EH (cell line): Measurements from ENCODE around the gene PRMT5.
"Not testable (repeated sequence)": the region's sequence is repeated elsewhere in the genome, so short reads cannot be mapped to it uniquely, and the experiment has no call there.

Source experiments
- DNase-seq: peaks from one replicate; pipeline ENCODE4 v3.0.0-alpha.2; 2015; ENCODE audit warnings: low read depth

Gene PRMT5

GRCh38 chr14:22932146-22932545, 3.0 kb upstream of the PRMT5 start:
- DNase-seq: no peak

DNA sequence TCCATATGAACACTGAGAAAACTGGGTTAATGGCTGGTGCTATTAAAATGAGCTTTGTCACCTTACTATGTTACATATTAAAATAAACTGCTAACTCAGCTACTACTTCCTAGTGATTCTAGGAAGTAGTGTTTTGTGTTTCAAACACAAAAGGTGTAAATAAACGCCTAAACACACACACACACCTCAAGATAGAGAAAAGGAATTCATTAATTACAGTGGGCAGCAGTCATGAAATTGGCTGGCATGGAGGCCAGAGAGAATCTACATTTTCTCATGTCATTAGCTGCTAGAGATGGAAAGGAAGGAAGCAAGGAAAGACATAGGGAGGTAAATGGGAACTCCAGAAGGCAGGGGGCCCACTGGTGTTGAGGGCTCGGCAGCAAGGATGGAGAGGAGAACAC, 787 bp upstream of the PRMT5 start:
- no peak for DNase-seq

- peak; percentile 13 for DNase-seq
Measured at GRCh38 chr14:22928237-22929103, 706 bp downstream of the PRMT5 start.

GRCh38 chr14:22926316-22926715, 2.9 kb downstream of the PRMT5 start:
- DNase-seq: peak; percentile 20

DNA sequence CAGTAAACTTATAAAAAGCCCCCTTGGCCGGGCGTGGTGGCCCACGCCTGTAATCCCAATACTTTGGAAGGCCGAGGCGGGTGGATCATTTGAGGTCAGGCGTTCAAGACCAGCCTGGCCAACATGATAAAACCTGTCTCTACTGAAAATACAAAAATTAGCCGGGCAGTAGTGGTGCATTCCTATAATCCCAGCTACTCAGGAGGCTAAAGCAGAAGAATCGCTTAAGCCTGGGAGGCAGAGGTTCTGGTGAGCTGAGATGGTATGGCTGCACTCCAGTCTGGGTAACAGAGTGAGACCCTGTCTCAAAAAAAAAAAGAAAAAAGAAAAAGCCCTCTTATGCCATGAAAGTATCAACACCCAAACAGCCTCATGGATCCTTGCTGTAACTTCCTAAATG, 3.7 kb downstream of the PRMT5 start:
- DNase-seq: no peak

GRCh38 chr14:22923746-22924145, 5.4 kb downstream of the PRMT5 start:
- no peak for DNase-seq

DNA sequence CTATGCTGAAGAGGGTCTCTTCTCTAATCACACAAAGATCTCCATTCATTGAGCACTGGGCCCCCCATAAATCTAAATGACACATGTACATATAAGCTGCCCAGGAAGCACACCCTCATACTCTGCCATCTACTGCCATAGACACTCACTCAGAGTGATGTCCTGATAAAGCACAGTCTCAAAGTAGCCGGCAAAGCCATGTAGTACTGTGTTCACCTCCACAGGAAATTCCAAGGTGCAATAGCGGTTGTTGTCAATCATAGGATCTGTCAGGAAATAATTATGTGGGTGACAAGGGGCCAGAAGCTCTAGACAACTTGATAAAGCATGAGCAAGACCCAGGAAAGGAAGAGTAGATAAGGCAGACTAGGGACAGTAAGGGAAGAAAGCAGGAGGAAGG, 6.9 kb downstream of the PRMT5 start:
- no peak for DNase-seq

DNA sequence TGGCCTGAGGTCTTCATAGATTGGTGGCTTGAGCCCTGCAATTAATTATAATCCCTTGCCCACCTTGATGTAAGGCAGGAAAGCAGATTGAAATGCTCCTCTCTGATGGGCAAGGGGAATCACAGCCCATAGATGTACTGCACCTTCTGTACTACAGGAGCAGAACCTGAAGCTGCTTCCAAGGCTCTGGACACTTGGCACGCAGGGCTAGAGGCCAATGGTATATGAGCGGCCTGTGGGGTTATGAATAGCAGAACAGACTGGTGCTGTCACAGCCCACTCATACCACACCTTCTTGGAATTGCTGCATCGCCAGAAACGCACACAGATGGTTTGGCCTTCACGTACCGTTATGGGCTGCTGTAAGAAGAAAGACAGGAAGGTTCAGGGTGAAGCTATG, 8.5 kb downstream of the PRMT5 start:
- no peak for DNase-seq

- no peak for DNase-seq
Measured at GRCh38 chr14:22919601-22919921, 9.6 kb downstream of the PRMT5 start.

GRCh38 chr14:22918804-22919600, 10.2 kb downstream of the PRMT5 start, which contains the start of gene RBM23:
TSS of gene RBM23 (minus strand) at chr14:22919149.
- DNase-seq: peak; percentile 100

GRCh38 chr14:22915886-22916521, 13.2 kb downstream of the PRMT5 start:
- DNase-seq: no peak

DNA sequence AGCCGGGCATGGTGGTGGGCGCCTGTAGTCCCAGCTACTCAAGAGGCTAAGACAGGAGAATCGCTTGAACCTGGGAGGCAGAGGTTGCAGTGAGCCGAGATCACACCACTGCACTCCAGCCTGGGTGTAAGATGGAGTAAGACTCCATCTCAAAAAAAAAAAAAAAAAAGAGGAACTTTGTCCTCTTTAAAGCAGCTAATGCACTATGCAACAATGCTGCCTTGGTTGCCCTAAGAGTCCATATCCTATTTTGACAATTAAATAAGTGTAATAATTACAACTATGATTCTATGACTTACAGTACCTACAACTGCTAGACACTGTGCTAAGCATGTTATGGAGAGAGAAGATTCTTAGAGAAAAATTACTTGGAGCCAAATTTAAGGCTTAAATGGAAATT, 14.3 kb downstream of the PRMT5 start:
- DNase-seq: not testable (repeated sequence)

DNA sequence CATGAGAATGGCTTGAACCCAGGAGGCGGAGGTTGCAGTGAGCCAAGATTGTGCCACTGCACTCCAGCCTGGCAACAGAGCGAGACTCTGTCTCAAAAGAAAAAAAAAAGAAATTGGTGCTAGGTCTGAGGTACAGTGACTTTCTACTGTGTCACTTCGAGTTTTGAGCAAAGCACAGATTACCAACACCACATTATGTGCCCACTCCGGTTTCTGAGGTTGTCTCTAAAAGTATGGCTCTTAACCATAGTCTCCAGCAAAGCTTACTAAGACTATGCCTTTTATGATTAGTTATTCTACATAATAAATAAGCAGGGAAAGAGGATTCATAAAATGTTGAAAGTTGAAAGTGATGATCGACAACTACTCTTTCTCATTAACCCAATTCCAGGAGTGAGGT, 18.3 kb downstream of the PRMT5 start:
- DNase-seq: no peak

- no peak for DNase-seq
Measured at GRCh38 chr14:22908601-22909000, 20.6 kb downstream of the PRMT5 start.

DNA sequence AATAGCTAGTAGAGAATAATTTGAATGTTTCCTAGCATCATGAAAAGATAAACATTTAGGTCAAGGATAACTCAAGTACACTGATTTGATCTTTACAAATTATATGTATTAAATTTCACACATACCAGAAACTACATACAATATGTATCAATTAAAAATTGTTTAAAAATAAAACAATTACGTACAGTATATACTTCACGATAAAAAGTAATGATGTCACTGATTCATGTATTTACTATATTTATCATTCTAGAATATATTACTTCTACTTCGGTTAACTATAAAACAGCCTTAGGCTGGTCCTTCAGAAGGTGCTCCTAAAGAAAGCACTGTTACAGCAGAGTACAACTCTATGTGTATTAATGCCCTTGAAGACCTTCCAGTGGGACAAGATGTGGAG, 21.7 kb downstream of the PRMT5 start:
- DNase-seq: no peak

DNA sequence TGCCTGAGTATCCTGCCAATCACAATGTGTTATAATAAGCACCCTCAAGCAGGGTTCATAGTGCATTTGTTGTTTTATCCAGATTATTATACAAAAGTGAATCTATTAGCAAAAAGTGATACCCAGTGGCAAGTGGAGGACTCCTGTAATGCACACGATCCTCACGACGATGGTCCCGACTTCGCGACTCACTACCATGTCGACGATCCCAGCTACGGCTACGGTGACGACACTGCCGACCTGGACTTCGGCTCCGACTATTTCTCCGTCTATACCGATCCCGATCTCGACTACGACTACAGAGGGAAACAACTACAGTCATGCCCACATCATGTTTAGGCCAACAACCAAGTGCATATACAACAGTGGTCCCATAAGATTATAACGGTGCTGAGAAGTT, 23.1 kb downstream of the PRMT5 start:
- DNase-seq: no peak

- DNase-seq: no peak
Measured at GRCh38 chr14:22905627-22906026, 23.5 kb downstream of the PRMT5 start.

GRCh38 chr14:22903742-22904087, 25.5 kb downstream of the PRMT5 start:
- no peak for DNase-seq

- no peak for DNase-seq
Measured at GRCh38 chr14:22901799-22902198, 27.4 kb downstream of the PRMT5 start.

GRCh38 chr14:22900081-22900799, 28.9 kb downstream of the PRMT5 start:
- peak; percentile 81 for DNase-seq

GRCh38 chr14:22898302-22899090, 30.7 kb downstream of the PRMT5 start:
- DNase-seq: peak; percentile 93

- no peak for DNase-seq
Measured at GRCh38 chr14:22897357-22897756, 31.8 kb downstream of the PRMT5 start.
